Panc1 (cell line): ENCODE measurements around the gene SHANK2. TPM values are rescaled to one million over a fixed set of nuclear protein-coding genes. Genes with fewer than 3 reads are reported as not detected.

Source experiments
- ATAC-seq: fragments of 200-7000 bp; cut with Tn5 transposase; 2 replicates; pipeline ENCODE4 v1.9.1; 2020; ENCODE audit warnings: mild to moderate bottlenecking, moderate library complexity
- BruUV-seq: library from RNA; stranded (reverse); fragments of 400-500 nt; replicated peaks from 2 replicates; lab custom pipeline; 2021; lab: Mats Ljungman, UMichigan
- CTCF ChIA-PET: fragments of 300-600 bp; sonication (Branson Sonifier 250); formaldehyde crosslinking; loops from one replicate; lab custom pipeline; 2022; ENCODE audit warnings: antibody characterized with exemption; lab: Charles Lee
- POLR2A ChIA-PET: fragments of 300-600 bp; sonication (Branson Sonifier 250); formaldehyde crosslinking; loops from one replicate; lab custom pipeline; 2022; ENCODE audit warnings: antibody characterized with exemption; lab: Charles Lee
- DNase-seq: peaks from one replicate; pipeline ENCODE4 v3.0.0-alpha.2; 2010; ENCODE audit warnings: low read depth, low spot score
- H3K27ac ChIP-seq: 2 replicates; pipeline ENCODE4 v1.5.1; 2011; ENCODE audit warnings: mild to moderate bottlenecking, low read length, inconsistent platforms
- H3K27me3 ChIP-seq: fragments of 200-500 bp; sonication (Bioruptor generic); 2 replicates; pipeline ENCODE4 v1.6.0; 2014; ENCODE audit warnings: low read length, inconsistent platforms; ENCODE audit not compliant: control insufficient read depth, insufficient read depth
- H3K36me3 ChIP-seq: fragments of 200-500 bp; sonication (Bioruptor generic); 2 replicates; pipeline ENCODE4 v1.5.1; 2014; ENCODE audit warnings: inconsistent platforms, mild to moderate bottlenecking, low read length, moderate library complexity; ENCODE audit not compliant: control insufficient read depth, insufficient read depth
- H3K4me1 ChIP-seq: 2 replicates; pipeline ENCODE4 v1.5.1; 2011; ENCODE audit warnings: inconsistent platforms, mild to moderate bottlenecking, low read length, moderate library complexity; ENCODE audit not compliant: control insufficient read depth, insufficient read depth
- H3K4me3 ChIP-seq, 2 experiments: 2 replicates each; pipeline ENCODE4 v1.5.1; 2011 to 2012; ENCODE audit warnings: low read depth in 2 of 2, low read length in 2 of 2, mild to moderate bottlenecking in 2 of 2, inconsistent platforms in 1 of 2, moderate library complexity in 1 of 2
- H3K9me3 ChIP-seq: fragments of 200-500 bp; sonication (Bioruptor generic); 2 replicates; pipeline ENCODE4 v1.5.1; 2014; ENCODE audit warnings: low read depth, mild to moderate bottlenecking, inconsistent platforms, low read length, moderate library complexity; ENCODE audit not compliant: control insufficient read depth, insufficient read depth
- CTCF ChIP-seq: fragments of 450-650 bp; IDR thresholded peaks from 2 replicates; pipeline ENCODE4 v1.5.1; 2017; ENCODE audit warnings: mild to moderate bottlenecking
- POLR2AphosphoS5 ChIP-seq: IDR thresholded peaks from 2 replicates; pipeline ENCODE4 v1.6.1; 2012; ENCODE audit warnings: mild to moderate bottlenecking, low read depth, low read length, moderate library complexity
- REST ChIP-seq, 2 experiments: IDR thresholded peaks; 2 replicates each; pipeline ENCODE4 v1.6.1; 2011 to 2012; ENCODE audit warnings: low read depth in 2 of 2, control low read depth in 1 of 2, low read length in 1 of 2, mild to moderate bottlenecking in 1 of 2, moderate library complexity in 1 of 2; ENCODE audit not compliant: insufficient read depth in 1 of 2
- SIN3A ChIP-seq: IDR thresholded peaks from 2 replicates; pipeline ENCODE4 v1.6.1; 2012; ENCODE audit warnings: low read depth, mild to moderate bottlenecking, low read length, moderate library complexity, borderline replicate concordance; ENCODE audit not compliant: insufficient read depth
- TCF7L2 ChIP-seq: IDR thresholded peaks from 2 replicates; pipeline ENCODE4 v1.6.1; 2011; ENCODE audit warnings: mild to moderate bottlenecking, low read depth, low read length, inconsistent platforms
- in situ Hi-C: cut with HindIII; loops from 2 replicates; pipeline ENCODE4 v1.10.0; 2016; ENCODE audit warnings: low sequenced_read_pairs, low pct_unique_long_range_greater_than_20kb
- intact Hi-C: fragments of 100-400 bp; cut with micrococcal nuclease; formaldehyde crosslinking; loops from one replicate; pipeline ENCODE4 v1.10.0; 2022; ENCODE audit not compliant: unreplicated experiment
- total RNA-seq: library from RNA; stranded (reverse); gene quantifications from one replicate; pipeline ENCODE4 v1.2.1, GENCODE V29; 2021; ENCODE audit not compliant: unreplicated experiment

SHANK2 gene
- total RNA-seq, 1 experiment from 2014 or later = 1.7 TPM

GRCh38 chr11:71218789-71219499, 33.4 kb downstream of the SHANK2 start:
- in situ Hi-C loops = no loop called here
- BruUV-seq = no TSS peak

GRCh38 chr11:71215425-71215965, 36.9 kb downstream of the SHANK2 start:
- Histone ChIP-seq H3K4me1 (no peaks in the 10 kb centered on the region), H3K36me3 (no peaks in the 10 kb centered on the region), H3K27ac (no peak overlapping the region), H3K27me3 (peaks cover 5% of the 10 kb centered on the region; the same call in 1 of the 2 replicates), H3K4me3 (no peak overlapping the region), H3K9me3 (no peaks in the 10 kb centered on the region)
- ChIA-PET CTCF (no interaction called here), POLR2A (no interaction called here)
- peak; percentile 22; the same call in 1 of the 2 replicates for ATAC-seq
- in situ Hi-C loops = no loop called here
- TF ChIP-seq CTCF (no peak), REST (IDR thresholded peaks at IDR 0.05; ENCODE audit: insufficient read depth in 1 of 2, low read depth in 2 of 2, low read length in 1 of 2) (no peak), TCF7L2 (no peak), POLR2AphosphoS5 (no peak), SIN3A (no peak)
- intact Hi-C loops = no loop called here
- DNase-seq = no peak
- no TSS peak for BruUV-seq

More at GRCh38 chr11:71218789-71219499, 33.4 kb downstream of the SHANK2 start:
- no peaks in the 10 kb centered on the region for H3K27me3 ChIP-seq
- CTCF ChIA-PET = no interaction called here
- no peak overlapping the region for H3K4me3 ChIP-seq
- TF ChIP-seq TCF7L2 = no peak
- no peak for TF ChIP-seq REST (IDR thresholded peaks at IDR 0.05; ENCODE audit: insufficient read depth in 1 of 2, low read depth in 2 of 2, low read length in 1 of 2)
- TF ChIP-seq SIN3A = no peak
- no peak for TF ChIP-seq CTCF
- TF ChIP-seq POLR2AphosphoS5 = no peak
- no peak for DNase-seq
- POLR2A ChIA-PET = no interaction called here
- no peaks in the 10 kb centered on the region for H3K4me1 ChIP-seq
- no peaks in the 10 kb centered on the region for H3K36me3 ChIP-seq
- no peak for ATAC-seq
- H3K27ac ChIP-seq = no peak overlapping the region
- intact Hi-C loops = no loop called here
- no peaks in the 10 kb centered on the region for H3K9me3 ChIP-seq
